AG08395 (cell line): ENCODE measurements around the gene GPR108.
"Not testable (repeated sequence)": the region's sequence is repeated elsewhere in the genome, so short reads cannot be mapped to it uniquely, and the experiment has no call there.

Experiments
- DNase-seq: peaks from one replicate; pipeline ENCODE4 v3.0.0; 2012; ENCODE audit warnings: mixed read lengths, low spot score

The GPR108 gene

DNA sequence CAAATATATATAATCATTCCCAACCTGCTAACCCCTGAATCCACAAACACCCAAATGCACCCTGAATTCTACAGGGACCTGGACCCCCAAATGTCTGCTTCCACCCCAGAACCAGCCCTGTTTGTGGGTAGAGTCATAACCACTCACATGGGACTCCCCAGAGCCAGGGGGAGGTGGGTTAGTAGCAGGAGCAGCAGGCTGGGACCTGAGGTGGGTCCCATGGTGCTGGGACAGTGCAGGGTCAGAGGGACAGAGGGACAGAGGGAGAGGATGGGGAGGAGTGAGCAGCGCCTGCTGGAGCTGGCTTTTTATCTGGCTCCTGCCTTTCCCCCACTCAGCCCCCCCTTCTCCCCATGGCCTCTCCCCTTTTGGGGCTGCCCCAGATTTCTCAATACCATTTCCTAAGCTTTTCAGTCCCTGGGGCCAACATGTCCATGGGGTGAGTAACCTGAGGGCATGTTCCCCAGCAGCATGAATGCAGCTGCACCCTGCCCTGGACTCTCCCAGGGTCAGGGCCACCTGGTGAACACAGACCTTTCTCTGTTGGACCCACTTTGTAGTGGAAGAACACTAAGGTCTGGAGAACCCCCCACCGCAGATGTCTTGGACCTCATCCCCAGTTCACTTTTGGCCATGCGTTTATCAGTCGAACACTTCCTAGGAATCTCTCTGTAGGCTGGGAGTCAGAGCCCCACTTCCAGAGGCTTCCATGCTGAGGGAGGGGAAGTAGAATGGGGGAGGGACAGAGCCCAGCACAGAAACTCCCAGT, 16.8 kb downstream of the GPR108 start, which contains the start of gene C3:
Gene C3 (minus strand): TSS at position 282 of the 769 bp plus-strand sequence. CDS start 61 bp downstream, at position 221.
- peak; percentile 87 for DNase-seq

DNA sequence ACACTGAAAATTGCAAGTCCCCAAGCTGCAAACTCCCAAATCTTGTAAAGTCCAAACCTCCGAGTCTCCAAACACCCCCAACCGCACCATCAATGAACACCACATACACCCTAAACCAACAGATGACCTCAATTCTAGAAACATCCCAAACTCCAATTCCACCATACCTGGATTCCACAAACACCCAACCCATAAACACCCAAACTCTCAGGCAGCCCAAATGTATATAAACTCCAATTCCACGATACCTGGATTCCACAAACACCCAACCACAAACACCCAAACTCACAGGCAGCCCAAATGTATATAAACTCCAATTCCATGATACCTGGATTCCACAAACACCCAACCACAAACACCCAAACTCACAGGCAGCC, 17.4 kb downstream of the GPR108 start:
- no peak for DNase-seq

GRCh38 chr19:6719540-6719861, 17.9 kb downstream of the GPR108 start:
- DNase-seq = no peak

GRCh38 chr19:6718741-6719539, 18.4 kb downstream of the GPR108 start:
- DNase-seq = peak; percentile 34

DNA sequence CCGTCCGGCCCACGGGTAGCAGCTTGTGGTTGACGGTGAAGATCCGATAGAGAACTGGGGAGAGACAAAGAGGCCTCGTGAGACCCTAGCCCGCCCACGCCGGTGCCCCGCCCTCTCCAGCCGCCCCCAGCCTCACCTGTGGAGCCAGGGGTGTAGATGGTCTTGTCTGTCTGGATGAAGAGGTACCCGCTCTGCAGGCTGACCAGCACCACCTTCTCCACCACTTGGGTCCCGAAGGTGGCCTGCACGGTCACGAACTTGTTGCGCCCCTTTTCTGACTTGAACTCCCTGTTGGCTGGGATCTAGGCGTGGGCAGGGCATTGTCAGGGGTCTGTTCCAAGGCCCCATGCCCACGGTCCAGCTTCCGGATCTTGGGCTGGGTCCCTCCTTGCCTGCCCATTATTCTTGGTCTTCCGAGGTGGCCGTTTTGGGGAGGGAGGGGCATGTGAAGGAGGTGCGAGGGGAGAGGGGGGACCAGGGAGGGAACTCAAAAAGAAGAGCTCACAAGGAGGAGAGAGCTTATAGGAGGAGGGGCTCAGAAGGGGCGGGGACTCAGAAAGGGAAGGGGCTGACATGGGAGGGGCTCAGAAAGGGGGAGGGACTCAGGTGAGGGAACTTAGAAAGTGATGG, 19.2 kb downstream of the GPR108 start:
- DNase-seq = no peak

GRCh38 chr19:6717441-6717971, 19.9 kb downstream of the GPR108 start:
- no peak for DNase-seq

- DNase-seq = no peak
These were observed 20.3 kb downstream of the GPR108 start for GRCh38 chr19:6717036-6717435.

- DNase-seq = no peak
These were observed 20.8 kb downstream of the GPR108 start for GRCh38 chr19:6716610-6716970.

DNA sequence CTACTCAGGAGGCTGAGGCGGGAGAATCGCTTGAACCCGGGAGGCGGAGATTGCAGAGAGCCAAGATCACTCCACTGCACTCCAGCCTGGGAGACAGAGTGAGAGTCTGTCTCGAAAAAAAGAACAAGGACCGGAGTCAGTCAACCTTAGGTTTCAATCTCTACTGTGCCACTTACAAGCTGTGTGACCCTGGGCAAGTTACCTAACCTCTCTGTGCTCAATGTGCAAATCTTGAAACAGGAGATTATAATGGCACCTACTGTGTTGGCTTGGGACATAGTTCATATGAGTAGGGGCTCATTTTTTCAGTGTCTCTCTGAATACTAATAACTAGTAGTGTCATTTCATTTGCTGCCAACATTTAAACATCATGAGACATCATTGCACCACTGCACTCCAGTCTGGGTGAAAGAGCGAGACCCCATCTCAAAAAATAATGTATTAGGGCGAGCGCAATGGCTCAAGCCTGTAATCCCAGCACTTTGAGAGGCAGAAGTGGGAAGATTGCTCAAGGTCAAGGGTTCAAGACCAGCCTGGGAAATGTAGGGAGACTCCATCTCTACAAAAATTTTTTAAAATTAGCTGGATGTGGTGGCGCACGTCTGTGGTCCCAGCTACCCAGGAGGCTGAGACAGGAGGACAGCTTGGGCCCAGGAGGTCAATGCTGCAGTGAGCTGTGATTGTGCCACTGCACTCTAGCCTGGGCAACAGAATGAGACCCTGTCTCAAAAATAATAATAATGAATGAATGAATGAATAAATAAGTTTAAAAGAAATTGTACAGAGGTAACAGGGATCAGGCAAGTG, 22.4 kb downstream of the GPR108 start:
- no peak for DNase-seq

DNA sequence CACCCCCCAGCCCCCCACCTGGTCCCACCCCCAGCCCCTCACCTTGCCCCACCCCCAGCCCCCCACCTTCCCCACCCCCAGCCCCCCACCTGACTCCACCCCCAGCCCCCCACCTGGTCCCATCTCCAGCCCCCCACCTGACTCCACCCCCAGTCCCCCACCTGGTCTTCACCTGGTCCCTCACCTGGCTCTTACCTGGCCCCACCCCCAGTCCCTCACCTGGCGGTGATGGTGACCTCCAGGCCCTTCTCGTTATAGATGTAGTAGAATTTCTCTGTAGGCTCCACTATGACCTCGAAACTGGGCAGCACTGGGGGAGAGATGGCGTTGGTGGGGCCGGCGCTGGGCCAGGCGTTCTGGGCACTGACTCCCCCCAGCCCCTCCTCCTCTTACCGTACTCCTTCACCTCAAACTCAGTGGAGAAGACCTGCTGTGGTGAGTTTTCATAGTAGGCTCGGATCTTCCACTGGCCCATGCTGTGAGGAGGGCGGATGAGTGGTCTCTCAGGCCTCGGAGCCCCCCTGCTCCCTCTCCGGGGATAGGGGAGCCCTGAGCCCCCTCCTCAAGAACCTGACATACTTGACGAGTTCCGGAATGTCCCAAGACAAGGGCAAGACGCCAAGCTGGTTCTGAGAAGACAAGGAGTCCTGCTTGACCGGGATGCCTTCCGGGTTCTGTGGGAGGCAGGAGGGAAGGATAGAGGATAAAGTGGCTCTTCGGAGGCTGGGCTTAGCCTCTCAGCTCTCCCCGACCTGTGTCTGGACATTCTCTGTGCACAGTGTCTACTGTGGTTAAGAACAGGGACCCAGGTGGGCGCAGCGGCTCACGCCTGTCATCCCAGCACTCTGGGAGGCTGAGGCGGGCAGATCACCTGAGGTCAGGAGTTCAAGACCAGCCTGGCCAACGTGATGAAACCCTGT, 23.3 kb downstream of the GPR108 start:
- no peak for DNase-seq

DNA sequence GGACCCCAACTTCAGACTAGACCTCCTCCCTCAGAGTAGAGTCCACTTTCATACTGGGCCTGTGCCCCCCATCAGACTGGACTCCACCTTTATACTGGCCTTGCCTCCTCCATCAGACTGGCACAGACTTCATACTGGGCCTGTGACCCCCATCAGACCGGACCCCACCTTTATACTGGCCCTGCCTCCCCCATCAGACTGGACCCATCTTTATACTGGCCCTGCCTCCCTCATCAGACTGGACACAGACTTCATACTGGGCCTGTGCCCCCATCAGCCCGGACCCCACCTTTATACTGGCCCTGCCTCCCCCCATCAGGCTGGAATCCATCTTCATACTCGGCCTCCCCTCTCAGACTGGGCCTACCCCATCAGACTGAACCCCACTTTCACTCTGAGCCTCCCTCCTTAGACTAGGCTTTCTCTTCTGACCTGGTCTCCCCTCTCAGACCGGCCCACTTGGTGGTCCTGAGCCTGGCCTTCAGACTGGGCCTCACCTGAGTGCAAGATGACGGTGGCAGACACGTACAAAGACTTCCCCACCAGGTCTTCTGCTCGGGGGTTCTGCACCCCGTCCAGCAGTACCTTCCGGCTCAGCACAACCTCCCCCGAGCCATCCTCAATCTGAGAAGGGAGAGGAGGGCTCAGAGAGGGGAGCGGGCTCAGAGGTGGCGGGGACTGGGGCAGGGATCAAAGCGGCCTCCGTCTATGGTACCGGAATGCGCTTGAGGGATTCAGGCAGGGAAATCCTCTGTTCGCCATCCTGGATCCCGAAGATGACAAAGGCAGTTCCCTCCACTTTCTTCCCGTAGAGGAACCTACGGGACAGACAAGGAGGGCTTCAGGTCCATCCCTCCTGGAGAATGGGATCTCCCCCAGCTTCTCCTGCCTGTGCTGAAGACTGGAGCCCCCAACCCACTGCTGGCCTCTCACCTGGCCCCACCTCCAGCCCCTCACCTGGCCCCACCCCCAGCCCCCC, 24.4 kb downstream of the GPR108 start:
- no peak for DNase-seq

DNA sequence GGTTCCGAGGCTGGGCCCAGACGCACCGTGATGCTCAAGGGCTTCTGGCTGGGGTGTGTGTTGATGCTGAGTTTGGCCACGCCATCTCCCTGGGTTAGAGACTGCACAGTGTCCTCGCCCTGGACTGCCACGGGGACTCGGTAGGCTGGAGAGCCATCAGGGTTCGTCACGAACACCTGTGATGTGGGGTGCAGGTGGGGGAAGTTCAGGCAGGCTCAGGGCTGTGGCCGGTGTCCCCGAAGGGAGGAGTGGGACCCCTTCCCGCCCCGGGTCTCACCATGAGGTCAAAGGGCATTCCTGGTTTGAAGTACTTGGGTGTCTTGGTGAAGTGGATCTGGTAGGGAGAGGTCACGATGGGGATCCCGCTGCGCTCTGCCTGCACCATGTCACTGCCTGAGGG, 25.1 kb downstream of the GPR108 start:
- no peak for DNase-seq

DNA sequence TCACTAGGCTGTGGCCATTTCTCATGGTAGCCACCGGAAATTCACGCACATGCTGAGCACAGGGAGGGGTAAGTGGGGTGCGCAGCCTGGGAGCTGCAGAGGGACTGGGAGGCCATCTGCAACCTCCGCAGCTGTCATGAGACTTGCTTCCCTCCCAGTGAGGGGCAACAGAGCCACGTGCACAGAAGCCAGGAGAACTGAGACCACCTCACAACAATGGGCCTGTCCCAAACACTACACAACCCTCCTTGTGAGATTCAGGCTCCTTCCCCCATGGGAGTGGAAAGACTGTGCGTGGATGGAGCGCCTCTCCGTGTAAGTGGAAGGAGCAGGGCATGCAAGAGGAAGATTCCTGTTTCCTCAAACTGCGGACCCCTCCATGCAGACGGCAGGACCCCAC, 25.8 kb downstream of the GPR108 start:
- DNase-seq = no peak

GRCh38 chr19:6711078-6711361, 26.4 kb downstream of the GPR108 start:
- no peak for DNase-seq

GRCh38 chr19:6710273-6711077, 26.9 kb downstream of the GPR108 start:
- DNase-seq = no peak

DNA sequence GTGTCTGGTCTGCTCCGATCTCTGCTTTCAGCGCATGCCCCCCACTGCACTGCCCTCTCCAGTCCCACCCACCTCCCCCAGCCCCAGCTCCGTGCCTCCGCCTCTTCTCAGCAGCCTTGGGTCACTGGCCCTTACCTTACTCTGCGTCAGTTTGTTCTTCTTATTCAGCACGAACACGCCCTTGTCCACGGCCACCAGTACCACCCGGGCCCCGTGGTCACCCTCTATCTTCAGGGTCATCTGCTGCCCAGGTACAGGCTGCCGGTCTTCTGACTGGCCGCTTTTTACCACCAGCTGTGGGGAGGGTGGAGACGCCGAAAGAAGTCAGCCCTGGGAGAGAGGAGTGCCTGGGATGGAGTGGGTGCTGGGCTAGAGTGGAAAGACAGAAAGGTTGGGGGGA, 27.8 kb downstream of the GPR108 start:
- no peak for DNase-seq

DNA sequence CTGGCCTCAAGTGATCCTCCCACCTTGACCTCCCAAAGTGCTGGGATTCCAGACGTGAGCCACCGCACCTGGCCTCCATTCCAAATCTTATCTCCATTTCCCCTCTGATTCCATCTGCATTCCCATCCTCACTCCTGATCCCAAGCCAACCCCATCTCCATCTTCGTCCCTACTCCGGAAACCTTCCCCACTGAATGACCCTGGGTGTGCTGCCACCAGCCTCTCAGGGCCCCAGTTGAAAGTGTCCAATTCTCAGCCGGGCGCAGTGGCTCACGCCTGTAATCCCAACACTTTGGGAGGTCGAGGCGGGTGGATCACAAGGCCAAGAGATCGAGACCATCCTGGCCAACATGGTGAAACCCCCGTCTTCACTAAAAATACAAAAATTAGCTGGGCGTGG, 28.5 kb downstream of the GPR108 start:
- not testable (repeated sequence) for DNase-seq

DNA sequence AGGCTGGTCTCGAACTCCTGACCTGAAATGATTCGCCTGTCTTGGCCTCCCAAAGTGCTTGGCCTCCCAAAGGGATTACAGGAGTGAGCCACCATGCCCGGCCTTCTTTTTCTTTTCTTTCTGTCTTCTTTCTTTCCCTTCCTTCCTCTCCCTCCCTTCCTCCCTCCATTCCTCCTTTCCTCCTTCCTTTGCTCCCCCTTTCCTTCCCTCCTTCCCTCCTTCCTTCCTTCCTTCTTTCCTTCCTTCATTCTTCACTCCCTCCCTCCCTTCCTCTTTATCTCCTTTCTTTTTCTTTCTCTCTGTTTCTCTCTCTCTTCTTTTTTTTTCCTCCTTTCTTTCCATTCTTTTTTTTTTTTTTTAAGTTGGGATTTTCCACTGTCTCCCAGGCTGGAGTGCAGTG, 29.0 kb downstream of the GPR108 start:
- no peak for DNase-seq

DNA sequence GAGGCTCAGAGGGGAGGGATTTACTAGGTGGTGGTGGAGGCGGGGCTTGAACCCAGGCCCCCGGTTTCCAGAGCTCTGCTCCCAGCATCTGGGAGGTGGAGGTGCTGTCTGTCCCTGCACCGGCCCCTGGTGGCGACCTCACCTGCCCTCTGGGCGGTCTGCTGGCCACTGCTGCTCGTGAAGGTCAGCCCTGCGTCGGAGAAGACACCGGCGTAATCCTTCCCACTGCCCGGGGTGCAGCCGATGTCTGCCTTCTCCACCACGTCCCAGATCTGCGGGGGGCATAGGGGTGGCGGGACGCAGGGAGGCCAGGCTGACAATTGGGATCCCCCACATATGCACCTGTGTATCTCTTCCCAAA, 29.7 kb downstream of the GPR108 start:
- no peak for DNase-seq
